ELR (cell line): Measurements from ENCODE around the gene KHSRP.
"Not testable (repeated sequence)": the region's sequence is repeated elsewhere in the genome, so short reads cannot be mapped to it uniquely, and the experiment has no call there.

Experiments used
- DNase-seq: peaks from one replicate; pipeline ENCODE4 v3.0.0-alpha.2; 2015; ENCODE audit warnings: low read depth

KHSRP gene

GRCh38 chr19:6450166-6450565 is 25.6 kb upstream of the KHSRP start:
- DNase-seq = no peak

- DNase-seq = no peak
These were observed 23.4 kb upstream of the KHSRP start for GRCh38 chr19:6448045-6448444.

- no peak for DNase-seq
These were observed 21.8 kb upstream of the KHSRP start for GRCh38 chr19:6446452-6446851.

- no peak for DNase-seq
These were observed 19.4 kb upstream of the KHSRP start for GRCh38 chr19:6443986-6444385.

GRCh38 chr19:6442087-6442688 is 17.6 kb upstream of the KHSRP start:
- no peak for DNase-seq

- no peak for DNase-seq
These were observed 16.3 kb upstream of the KHSRP start for GRCh38 chr19:6440905-6441304.

- DNase-seq = no peak
These were observed 15.1 kb upstream of the KHSRP start for GRCh38 chr19:6439743-6440142.

GRCh38 chr19:6433663-6434062 is 9.1 kb upstream of the KHSRP start, which contains the start of gene SLC25A41:
TSS of gene SLC25A41 (minus strand) at chr19:6433763. CDS start at chr19:6433693, 70 bp downstream.
- DNase-seq = no peak

GRCh38 chr19:6433165-6433564 is 8.6 kb upstream of the KHSRP start:
- no peak for DNase-seq

- DNase-seq = no peak
These were observed 7.3 kb upstream of the KHSRP start for GRCh38 chr19:6431891-6432290.

- no peak for DNase-seq
These were observed 5.0 kb upstream of the KHSRP start for GRCh38 chr19:6429419-6430221.

GRCh38 chr19:6428692-6429418 is 4.2 kb upstream of the KHSRP start:
- not testable (repeated sequence) for DNase-seq

GRCh38 chr19:6427131-6427530 is 2.5 kb upstream of the KHSRP start:
- DNase-seq = no peak

- no peak for DNase-seq
These were observed 1.4 kb upstream of the KHSRP start for GRCh38 chr19:6425732-6426620.

GRCh38 chr19:6424939-6425731 is 524 bp upstream of the KHSRP start:
- peak; percentile 100 for DNase-seq

- peak; percentile 75 for DNase-seq
These were observed 964 bp downstream of the KHSRP start for GRCh38 chr19:6423499-6424194.

- DNase-seq = no peak
These were observed 3.3 kb downstream of the KHSRP start for GRCh38 chr19:6421075-6422014.

GRCh38 chr19:6418562-6418932 is 6.1 kb downstream of the KHSRP start:
- no peak for DNase-seq
